ENCODE measurements around the gene MECR.

MECR gene

GRCh38 chr1:29255134-29255666, 24.5 kb upstream of the MECR start:
- ATAC-seq = no peak

GRCh38 chr1:29254346-29254745, 23.6 kb upstream of the MECR start:
- ATAC-seq = no peak

GRCh38 chr1:29253180-29253579, 22.4 kb upstream of the MECR start:
- ATAC-seq = no peak

- no peak for ATAC-seq
Measured at GRCh38 chr1:29251164-29252124, 20.7 kb upstream of the MECR start.

- ATAC-seq = no peak
Measured at GRCh38 chr1:29249951-29250581, 19.3 kb upstream of the MECR start.

- no peak for ATAC-seq
Measured at GRCh38 chr1:29249170-29249691, 18.5 kb upstream of the MECR start.

- ATAC-seq = no peak
Measured at GRCh38 chr1:29248409-29248808, 17.7 kb upstream of the MECR start.

- no peak for ATAC-seq
Measured at GRCh38 chr1:29247571-29248273, 17.0 kb upstream of the MECR start.

- no peak for ATAC-seq
Measured at GRCh38 chr1:29247044-29247443, 16.3 kb upstream of the MECR start.

GRCh38 chr1:29245876-29246275, 15.1 kb upstream of the MECR start:
- ATAC-seq = no peak

- ATAC-seq = no peak
Measured at GRCh38 chr1:29245261-29245660, 14.5 kb upstream of the MECR start.

GRCh38 chr1:29243871-29244200, 13.1 kb upstream of the MECR start:
- no peak for ATAC-seq

- ATAC-seq = no peak
Measured at GRCh38 chr1:29243023-29243870, 12.5 kb upstream of the MECR start.

- no peak for ATAC-seq
Measured at GRCh38 chr1:29240986-29241385, 10.3 kb upstream of the MECR start.

GRCh38 chr1:29240400-29240837, 9.7 kb upstream of the MECR start:
- no peak for ATAC-seq

- no peak for ATAC-seq
Measured at GRCh38 chr1:29239142-29239541, 8.4 kb upstream of the MECR start.

- ATAC-seq = no peak
Measured at GRCh38 chr1:29238620-29239002, 7.9 kb upstream of the MECR start.

GRCh38 chr1:29237852-29238619, 7.3 kb upstream of the MECR start:
- no peak for ATAC-seq

- ATAC-seq = no peak
Measured at GRCh38 chr1:29237129-29237821, 6.5 kb upstream of the MECR start.

- ATAC-seq = no peak
Measured at GRCh38 chr1:29236712-29237128, 6.0 kb upstream of the MECR start.
